PFSK-1 (cell line): ENCODE data around the gene MBD2.

Source experiments
- POLR2AphosphoS5 ChIP-seq: IDR thresholded peaks from 2 replicates; pipeline ENCODE4 v1.6.1; 2012; ENCODE audit warnings: low read depth, mild to moderate bottlenecking, control low read depth, low read length, moderate library complexity
- REST ChIP-seq, 2 experiments: IDR thresholded peaks; 2 replicates each; pipeline versions ENCODE4 v1.6.1 to v1.8.0; 2011 to 2012; ENCODE audit warnings: low read depth in 2 of 2, low read length in 2 of 2, control low read depth in 1 of 2, inconsistent platforms in 1 of 2, mild to moderate bottlenecking in 1 of 2, moderate library complexity in 1 of 2; ENCODE audit not compliant: insufficient read depth in 1 of 2

- TF ChIP-seq POLR2AphosphoS5, result no peak
- TF ChIP-seq REST (IDR thresholded peaks at IDR 0.05; ENCODE audit: insufficient read depth in 1 of 2, low read depth in 2 of 2, low read length in 2 of 2), result no peak
These were observed 39.6 kb downstream of the MBD2 start for GRCh38 chr18:54184836-54185235.
